Measurements from ENCODE around the gene RPUSD3.

RPUSD3 gene

DNA sequence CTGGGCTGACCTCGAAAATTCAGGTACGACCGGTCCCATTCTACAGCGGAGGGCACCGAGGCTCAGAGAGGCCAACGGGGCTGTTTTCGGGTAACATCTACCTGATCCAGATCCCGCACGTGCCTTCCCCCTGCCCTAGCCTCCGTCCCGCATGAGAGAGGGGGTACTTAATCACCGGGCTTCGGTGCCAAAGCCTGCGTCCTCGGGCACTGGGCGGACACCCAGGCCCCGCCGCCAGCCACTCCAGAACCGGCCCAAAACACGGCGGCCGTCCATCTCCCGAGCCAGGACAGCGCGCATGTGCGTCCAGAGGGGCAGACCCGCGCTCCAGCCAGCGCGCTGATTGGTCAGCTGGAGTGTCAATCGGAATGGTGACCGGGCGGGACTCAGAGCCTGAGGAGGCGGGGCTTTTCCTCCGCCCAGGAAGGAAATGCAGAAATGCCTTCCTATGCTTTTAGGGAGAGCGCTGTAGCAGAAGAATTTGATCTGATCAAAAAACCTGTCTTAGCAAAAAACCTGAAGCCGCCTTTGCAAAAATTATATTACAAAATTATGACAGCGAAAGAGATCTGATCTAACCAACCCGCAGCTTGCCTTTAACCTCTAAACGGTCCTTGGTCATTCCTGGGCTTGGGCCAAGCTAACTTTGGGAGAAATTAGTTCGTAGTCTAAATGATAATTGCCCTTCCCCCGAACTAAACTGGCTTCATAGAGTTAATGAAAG lies at the start of gene RPUSD3:
TSS of gene RPUSD3 (minus strand) at position 294 of the 724 bp plus-strand sequence. CDS start at position 276, 18 bp downstream.
- peak; percentile 97 for DNase-seq (ENCODE audit: low spot score)
- peak within 1 kb of the TSS; percentile 70 to 92 for H3K27ac ChIP-seq
- peak within 1 kb of the TSS; percentile 77 for H3K4me3 ChIP-seq
- TF ChIP-seq CTCF (IDR thresholded peaks at IDR 0.05), result no peak

DNA sequence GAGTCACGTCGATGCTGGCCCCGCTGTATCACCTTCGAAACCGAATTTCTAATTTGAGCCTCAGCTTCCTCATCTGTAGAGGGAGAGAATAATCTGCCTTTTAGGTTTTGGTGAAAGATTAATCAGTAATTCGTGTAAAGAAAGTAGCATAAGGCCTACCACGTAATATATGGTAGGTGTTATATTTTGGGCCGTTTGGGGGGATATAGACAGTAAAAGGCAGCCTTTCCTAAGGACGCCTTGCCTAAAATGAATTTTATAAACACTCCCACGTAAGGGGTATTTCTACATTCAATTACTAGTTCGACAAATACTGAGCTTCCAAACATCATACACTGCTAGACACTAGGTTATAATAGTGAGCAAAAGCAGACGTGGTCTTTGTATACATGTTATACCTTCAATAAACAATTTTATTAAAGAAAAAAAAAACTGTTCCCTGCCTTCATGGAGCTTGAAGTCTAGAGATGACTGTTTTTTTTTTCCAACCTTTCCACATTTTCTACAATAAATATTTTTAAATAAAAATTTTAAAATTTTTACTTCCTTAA lies 47.3 kb upstream of the RPUSD3 start:
- Histone ChIP-seq H3K4me3 (peak overlapping the region; percentile 88), H3K27ac (peak overlapping the region; percentile 95 to 96)
- DNase-seq (ENCODE audit: low spot score), result no peak
- no peak for TF ChIP-seq CTCF (IDR thresholded peaks at IDR 0.05)

DNA sequence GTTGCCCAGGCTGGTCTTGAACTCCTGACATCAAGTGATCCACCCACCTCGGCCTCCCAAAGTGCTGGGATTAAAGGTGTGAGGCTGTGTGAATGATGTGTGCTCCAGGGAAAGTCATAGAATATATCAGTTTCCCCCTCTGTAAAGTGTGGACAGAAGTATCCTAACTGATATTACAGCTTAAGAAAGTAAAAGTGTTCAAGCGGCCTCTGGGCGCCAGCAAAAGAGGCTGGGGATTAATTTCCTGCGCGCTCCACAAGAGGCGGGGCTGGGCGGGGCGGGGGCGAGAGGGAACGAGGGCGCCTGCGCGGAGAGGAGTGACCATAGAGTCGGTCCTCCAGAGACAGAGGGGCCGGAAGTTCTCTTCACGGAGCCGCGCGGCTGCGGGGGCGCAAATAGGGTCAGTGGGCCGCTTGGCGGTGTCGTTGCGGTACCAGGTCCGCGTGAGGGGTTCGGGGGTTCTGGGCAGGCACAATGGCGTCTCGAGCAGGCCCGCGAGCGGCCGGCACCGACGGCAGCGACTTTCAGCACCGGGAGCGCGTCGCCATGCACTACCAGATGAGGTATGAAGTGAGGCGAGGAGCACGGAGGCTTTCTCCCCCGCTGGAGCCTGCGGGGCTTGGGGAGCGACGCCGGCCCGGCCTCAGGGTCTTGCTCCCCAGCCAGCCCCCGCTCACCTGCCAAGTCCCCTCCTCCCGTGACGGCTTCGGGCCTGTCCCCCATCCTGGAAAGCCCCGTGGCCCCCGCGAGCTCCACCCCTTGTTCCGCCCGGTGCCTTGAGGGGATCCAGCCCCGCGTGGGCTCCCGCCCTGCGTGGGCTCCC lies 46.7 kb upstream of the RPUSD3 start, which contains the start of gene JAGN1:
TSS of gene JAGN1 (plus strand) at position 362 of the 823 bp plus-strand sequence. CDS start at position 475, 113 bp downstream.
- Histone ChIP-seq H3K4me3 (peak within 1 kb of the TSS; percentile 88), H3K27ac (peak within 1 kb of the TSS; percentile 95 to 96)
- no peak for TF ChIP-seq CTCF (IDR thresholded peaks at IDR 0.05)
- DNase-seq (ENCODE audit: low spot score), result peak; percentile 96

GRCh38 chr3:9889405-9889804 lies 45.6 kb upstream of the RPUSD3 start:
- Histone ChIP-seq H3K4me3 (no peak overlapping the region), H3K27ac (no peak overlapping the region)
- no peak for DNase-seq (ENCODE audit: low spot score)
- TF ChIP-seq CTCF (IDR thresholded peaks at IDR 0.05), result no peak

GRCh38 chr3:9888540-9888939 lies 44.7 kb upstream of the RPUSD3 start:
- DNase-seq (ENCODE audit: low spot score), result no peak
- TF ChIP-seq CTCF (IDR thresholded peaks at IDR 0.05), result no peak
- no peak overlapping the region for H3K4me3 ChIP-seq
- no peak overlapping the region for H3K27ac ChIP-seq

DNA sequence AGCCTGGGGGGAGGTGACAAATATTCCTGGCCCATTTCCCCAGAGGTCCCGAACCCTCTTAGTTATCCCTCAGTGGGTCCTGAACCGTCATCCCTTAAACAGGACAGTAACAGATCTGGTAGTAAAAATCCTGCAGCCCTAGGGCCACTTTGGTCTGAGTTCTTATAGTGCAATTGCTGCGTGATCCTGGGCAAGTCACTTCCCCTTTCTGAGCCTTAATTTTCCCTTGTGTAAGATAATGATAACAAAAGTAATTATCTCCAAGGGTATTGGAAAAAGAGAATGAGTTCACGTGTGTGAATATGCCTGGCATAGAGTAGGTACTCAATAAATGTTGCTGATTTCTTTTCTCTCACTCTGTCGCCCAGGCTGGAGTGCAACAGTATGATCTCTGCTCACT lies 43.7 kb upstream of the RPUSD3 start:
- no peak overlapping the region for H3K4me3 ChIP-seq
- H3K27ac ChIP-seq, result no peak overlapping the region
- TF ChIP-seq CTCF (IDR thresholded peaks at IDR 0.05), result no peak
- no peak for DNase-seq (ENCODE audit: low spot score)

All from coronary artery (tissue), 2 donors.